ENCODE data around the gene NEK6. TPM values are rescaled to one million over a fixed set of nuclear protein-coding genes. Genes with fewer than 3 reads are reported as not detected.

The NEK6 gene
- total and polyA plus RNA-seq, 4 donors: 19.0 to 86.2 (median 53.1) TPM

- no peaks in the 10 kb centered on the region for H3K27me3 ChIP-seq (ENCODE audit: control insufficient read depth in 3 of 3, insufficient read depth in 3 of 3, low read length in 2 of 3)
- H3K9me3 ChIP-seq (ENCODE audit: control insufficient read depth in 4 of 4, insufficient read depth in 3 of 4, low read length in 3 of 4): no peaks in the 10 kb centered on the region
- peaks cover 0 to 44% (median 12%) of the 10 kb centered on the region in 4 donors for H3K36me3 ChIP-seq (ENCODE audit: control insufficient read depth in 4 of 4, insufficient read depth in 4 of 4, low read length in 4 of 4)
- H3K4me3 ChIP-seq: no peak overlapping the region
- ATAC-seq (ENCODE audit: insufficient read depth, low FRiP score): no peak
- H3K27ac ChIP-seq (ENCODE audit: low read depth in 1 of 2, low read length in 1 of 2): no peak overlapping the region
- no peak for DNase-seq
- no peak for TF ChIP-seq CTCF (IDR thresholded peaks at IDR 0.05; ENCODE audit: control extremely low read depth, extremely low read depth)
- no peaks in the 10 kb centered on the region for H3K4me1 ChIP-seq (ENCODE audit: control insufficient read depth in 5 of 5, insufficient read depth in 5 of 5, low read length in 5 of 5)
- H3K9ac ChIP-seq (ENCODE audit: insufficient read depth in 1 of 2, low read length in 2 of 2): no peak overlapping the region
- 67 to 78% methylated on average over 16 of the region's 16 CpGs for WGBS, 2 donors
Observed at GRCh38 chr9:124315882-124316281, 58.1 kb downstream of the NEK6 start.

- no peak overlapping the region for H3K9ac ChIP-seq (ENCODE audit: insufficient read depth in 1 of 2, low read length in 2 of 2)
- H3K36me3 ChIP-seq (ENCODE audit: control insufficient read depth in 4 of 4, insufficient read depth in 4 of 4, low read length in 4 of 4): peaks cover 0 to 51% (median 11%) of the 10 kb centered on the region in 4 donors
- WGBS, 2 donors: 58 to 62% methylated on average over 17 of the region's 17 CpGs
- no peak overlapping the region for H3K27ac ChIP-seq (ENCODE audit: low read depth in 1 of 2, low read length in 1 of 2)
- ATAC-seq (ENCODE audit: insufficient read depth, low FRiP score) (peak; percentile 71), DNase-seq (peak; percentile 81 to 82 (median 81))
- H3K4me1 ChIP-seq (ENCODE audit: control insufficient read depth in 5 of 5, insufficient read depth in 5 of 5, low read length in 5 of 5): no peaks in the 10 kb centered on the region
- no peaks in the 10 kb centered on the region for H3K27me3 ChIP-seq (ENCODE audit: control insufficient read depth in 3 of 3, insufficient read depth in 3 of 3, low read length in 2 of 3)
- peak; percentile 76 for TF ChIP-seq CTCF (IDR thresholded peaks at IDR 0.05; ENCODE audit: control extremely low read depth, extremely low read depth)
- no peaks in the 10 kb centered on the region for H3K9me3 ChIP-seq (ENCODE audit: control insufficient read depth in 4 of 4, insufficient read depth in 3 of 4, low read length in 3 of 4)
- H3K4me3 ChIP-seq: no peak overlapping the region
Observed at GRCh38 chr9:124320062-124320973, 62.6 kb downstream of the NEK6 start.

- Histone ChIP-seq H3K27ac (ENCODE audit: low read depth in 1 of 2, low read length in 1 of 2) (no peak overlapping the region), H3K4me1 (ENCODE audit: control insufficient read depth in 5 of 5, insufficient read depth in 5 of 5, low read length in 5 of 5) (no peaks in the 10 kb centered on the region), H3K4me3 (no peak overlapping the region), H3K36me3 (ENCODE audit: control insufficient read depth in 4 of 4, insufficient read depth in 4 of 4, low read length in 4 of 4) (peaks cover 0 to 47% (median 9%) of the 10 kb centered on the region in 4 donors), H3K9ac (ENCODE audit: insufficient read depth in 1 of 2, low read length in 2 of 2) (no peak overlapping the region), H3K9me3 (ENCODE audit: control insufficient read depth in 4 of 4, insufficient read depth in 3 of 4, low read length in 3 of 4) (no peaks in the 10 kb centered on the region), H3K27me3 (ENCODE audit: control insufficient read depth in 3 of 3, insufficient read depth in 3 of 3, low read length in 2 of 3) (no peaks in the 10 kb centered on the region)
- no peak for DNase-seq
- no peak for ATAC-seq (ENCODE audit: insufficient read depth, low FRiP score)
- no peak for TF ChIP-seq CTCF (IDR thresholded peaks at IDR 0.05; ENCODE audit: control extremely low read depth, extremely low read depth)
- WGBS, 2 donors: 89 to 93% methylated on average over 12 of the region's 12 CpGs
Observed at GRCh38 chr9:124321416-124321815, 63.7 kb downstream of the NEK6 start.
